ENCODE measurements around the gene GABRB3.
"Not testable (repeated sequence)": the region's sequence is repeated elsewhere in the genome, so short reads cannot be mapped to it uniquely, and the experiment has no call there.

Gene GABRB3

DNA sequence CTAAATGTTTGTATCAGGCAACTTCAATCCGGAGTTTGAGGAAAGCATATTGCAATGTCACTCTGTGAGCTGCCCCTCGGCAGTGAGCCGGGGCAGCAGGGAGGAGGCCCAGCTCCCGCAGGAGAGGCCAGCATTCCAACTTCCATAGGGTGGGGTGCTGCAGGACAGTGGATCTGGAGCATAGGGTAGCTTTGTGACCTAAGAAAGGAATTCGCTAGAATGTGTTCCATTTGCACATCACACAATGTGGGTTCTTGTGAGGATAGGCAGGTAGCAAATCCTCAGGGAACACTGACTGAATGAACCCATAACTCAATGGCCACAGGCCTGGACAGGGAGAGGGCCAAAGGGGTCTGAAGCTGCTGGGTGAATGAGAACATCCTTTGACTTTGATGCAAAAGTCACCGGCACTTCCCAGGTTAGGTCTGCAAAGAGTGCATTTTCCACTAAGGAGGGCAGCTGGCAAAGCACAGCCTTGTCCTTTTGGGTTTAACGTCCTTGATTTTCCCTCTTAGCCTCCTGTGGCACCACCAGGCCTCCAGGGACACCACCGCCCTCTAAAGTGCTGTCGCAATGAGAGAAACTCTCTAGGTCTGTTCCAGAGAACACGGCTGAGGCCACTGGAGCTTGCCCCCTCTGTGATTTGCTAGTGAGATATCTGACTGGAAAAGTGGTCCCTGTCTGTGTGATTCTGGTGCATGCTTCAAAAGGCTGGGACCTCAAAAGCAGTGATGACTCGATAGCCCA is 36.2 kb downstream of the GABRB3 start:
- no peak for DNase-seq (ENCODE audit: low read depth)

DNA sequence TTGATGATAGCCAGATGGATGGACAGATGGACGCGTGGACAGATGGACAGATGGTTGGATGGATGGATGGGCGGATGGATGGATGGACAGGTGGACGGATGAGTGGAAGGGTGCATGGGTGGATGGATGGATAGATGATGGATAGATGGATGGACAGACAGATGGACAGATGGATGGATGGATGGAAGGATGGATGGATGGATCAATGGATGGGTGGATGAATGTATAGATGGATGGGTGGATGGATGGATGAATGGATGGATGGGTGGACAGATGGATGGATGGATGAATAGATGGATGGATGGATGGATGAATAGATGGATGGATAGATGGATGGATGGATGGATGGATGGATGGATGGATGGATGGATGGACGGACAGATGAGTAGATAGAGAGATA is 40.9 kb downstream of the GABRB3 start:
- no peak for DNase-seq (ENCODE audit: low read depth)

DNA sequence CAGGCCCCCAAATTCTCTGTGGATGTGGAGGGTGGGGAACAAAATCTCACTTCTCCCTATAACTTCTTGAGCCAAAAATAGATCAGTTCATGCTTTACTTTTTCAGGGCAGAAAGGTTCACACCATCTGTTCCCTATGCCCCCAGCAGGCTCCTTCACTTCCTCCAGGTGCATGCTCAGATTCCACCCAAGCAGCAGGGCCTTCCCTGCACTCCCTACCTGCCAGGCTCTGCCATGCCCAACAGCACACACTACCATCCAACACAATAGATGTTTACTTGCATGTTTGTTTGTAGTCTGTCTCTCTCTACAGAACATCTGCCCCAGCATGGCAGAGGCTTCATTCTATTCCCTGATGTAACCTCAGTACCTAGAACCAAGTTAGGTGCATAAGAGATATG is 43.3 kb downstream of the GABRB3 start:
- DNase-seq (ENCODE audit: low read depth), result no peak

DNA sequence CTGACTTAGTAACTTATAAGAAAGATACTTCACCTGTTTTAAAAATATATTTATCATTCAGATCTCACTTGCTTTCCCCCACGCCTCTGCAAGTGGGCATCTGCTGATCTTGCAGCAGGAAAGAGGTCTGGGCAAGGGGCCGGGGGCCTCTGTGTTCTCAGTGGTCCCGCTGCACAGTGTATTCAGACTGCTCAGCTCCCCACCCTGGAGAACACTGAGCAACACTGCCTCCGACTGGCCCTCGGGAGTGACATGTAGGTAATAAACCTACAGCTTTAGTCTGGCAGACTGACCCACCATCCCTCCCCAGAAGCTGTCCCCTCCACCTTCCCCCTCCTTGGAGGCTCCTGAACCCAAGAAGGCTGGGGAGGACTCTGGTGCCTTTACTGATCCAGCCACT is 43.8 kb downstream of the GABRB3 start:
- DNase-seq (ENCODE audit: low read depth), result no peak

DNA sequence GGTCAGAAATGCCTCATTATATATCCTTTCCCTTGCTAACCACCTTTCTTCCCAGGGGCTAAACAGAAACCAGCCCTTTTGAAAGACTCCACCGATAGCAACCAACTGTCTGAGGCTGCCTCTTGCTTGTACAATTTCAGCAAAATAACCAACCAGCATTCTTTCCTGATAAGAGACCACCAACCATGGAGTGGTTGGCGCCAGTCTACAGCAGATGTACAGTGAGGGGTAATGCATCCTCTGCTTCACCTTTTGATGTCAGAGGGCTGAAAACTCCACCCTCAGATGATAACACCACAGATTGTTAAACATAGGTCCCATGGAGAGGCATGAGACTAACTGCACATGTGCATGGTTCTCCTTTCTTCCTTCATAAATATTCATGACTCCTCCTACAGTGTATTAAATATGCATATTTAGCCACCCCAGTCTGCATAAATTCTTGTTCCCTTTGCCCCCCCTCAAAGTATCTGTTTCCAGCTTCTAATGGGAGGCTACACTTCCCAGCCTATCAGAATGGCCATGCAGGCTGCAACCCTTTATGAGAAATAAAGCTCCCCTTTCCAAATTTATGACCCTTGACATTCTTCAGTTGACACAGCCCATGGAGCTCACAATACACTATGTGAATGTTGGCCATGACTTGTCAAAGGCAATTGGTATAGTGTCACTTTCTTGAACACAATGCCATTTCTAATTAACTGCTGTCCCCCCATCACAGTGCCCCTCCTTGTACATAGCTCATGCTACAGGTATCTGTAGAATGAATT is 48.3 kb downstream of the GABRB3 start:
- DNase-seq (ENCODE audit: low read depth), result no peak

DNA sequence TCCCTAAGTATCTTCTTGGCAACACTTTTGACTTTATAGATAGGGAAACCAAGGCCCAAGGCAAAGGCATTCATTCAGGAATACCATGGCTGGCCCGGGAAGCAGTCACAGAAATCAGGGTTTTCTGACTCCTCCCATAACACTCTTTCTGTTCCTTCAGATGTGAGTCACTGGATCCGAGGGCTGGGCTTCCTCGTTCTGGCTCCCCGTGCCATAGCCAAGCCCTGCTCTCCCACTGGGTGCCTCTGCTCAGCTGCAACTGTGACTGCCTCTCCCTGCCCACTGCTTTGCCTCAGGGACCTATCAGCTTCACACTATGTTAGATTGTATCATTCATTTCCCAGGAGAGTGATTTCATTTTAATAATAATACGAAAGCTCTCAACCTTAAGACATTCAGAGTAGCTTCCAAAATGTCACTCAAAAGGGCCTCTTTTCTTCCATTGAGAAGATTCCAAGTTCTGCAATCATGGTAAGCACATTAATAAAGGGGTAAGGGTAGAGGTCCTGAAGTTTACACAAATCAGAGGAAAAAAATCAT is 50.2 kb downstream of the GABRB3 start:
- DNase-seq (ENCODE audit: low read depth), result no peak

DNA sequence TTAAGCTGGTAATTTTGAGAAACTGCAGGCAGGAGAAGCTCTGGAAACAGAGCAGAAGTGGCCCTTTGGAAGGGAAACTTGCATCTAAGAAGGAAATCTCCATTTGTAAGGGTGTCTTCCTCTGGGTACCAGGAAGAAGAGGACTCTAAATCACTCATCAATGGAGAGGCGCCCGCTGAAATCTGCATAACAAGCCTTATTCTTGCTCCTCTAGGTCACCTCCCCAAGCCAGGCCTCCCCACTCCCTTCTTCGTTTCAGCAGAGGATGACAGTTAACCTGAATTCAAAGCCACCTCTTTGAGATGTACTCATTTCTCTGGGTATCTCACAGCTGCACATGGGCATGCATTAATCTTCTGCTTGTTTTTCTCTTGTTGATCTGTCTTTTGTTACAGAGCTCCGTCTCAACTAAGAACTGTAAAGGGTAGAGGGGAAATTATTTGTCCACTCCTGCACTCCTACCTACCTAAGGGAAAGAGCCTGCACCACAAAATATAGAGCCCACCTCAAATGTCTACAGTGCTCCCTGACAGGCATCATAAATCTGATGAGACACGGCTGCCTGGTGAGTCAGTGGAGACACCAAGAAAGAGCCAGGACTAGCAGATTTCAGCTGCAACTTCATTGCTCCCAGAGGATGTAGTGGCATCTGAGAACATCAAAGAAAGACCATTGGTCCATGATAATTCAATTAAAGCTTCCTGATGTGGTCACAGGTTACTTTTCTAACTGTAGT is 51.5 kb downstream of the GABRB3 start:
- DNase-seq (ENCODE audit: low read depth), result no peak

DNA sequence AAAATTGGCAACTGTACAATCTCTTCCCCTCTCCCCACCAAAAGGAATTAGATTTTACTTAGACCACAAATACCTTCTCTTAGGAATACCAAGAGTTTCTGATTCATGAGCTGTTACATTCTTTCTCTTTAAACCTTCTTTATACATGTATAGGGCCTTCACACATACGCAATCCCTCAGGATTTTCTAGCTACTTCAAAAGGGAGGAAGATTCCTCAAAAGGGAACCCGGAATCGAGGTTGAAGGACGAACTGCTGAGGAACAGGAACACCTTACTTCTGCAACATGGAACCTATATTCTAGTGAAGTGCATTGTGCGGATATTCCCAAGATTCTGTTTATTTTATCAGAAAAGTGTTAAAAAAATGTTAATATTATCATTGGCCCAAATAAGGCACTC is 52.3 kb downstream of the GABRB3 start:
- DNase-seq (ENCODE audit: low read depth), result no peak

DNA sequence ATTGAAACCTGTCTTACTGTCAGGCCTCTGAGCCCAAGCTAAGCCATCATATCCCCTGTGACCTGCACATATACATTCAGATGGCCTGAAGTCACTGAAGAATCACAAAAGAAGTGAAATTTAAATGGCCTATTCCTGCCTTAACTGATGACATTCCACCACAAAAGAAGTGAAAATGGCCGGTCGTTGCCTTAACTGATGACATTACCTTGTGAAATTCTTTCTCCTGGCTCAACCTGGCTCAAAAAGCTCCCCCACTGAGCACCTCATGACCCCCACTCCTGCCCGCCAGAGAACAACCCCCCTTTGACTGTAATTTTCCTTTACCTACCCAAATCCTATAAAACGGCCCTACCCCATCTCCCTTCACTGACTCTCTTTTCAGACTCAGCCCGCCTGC is 53.0 kb downstream of the GABRB3 start:
- DNase-seq (ENCODE audit: low read depth), result not testable (repeated sequence)

DNA sequence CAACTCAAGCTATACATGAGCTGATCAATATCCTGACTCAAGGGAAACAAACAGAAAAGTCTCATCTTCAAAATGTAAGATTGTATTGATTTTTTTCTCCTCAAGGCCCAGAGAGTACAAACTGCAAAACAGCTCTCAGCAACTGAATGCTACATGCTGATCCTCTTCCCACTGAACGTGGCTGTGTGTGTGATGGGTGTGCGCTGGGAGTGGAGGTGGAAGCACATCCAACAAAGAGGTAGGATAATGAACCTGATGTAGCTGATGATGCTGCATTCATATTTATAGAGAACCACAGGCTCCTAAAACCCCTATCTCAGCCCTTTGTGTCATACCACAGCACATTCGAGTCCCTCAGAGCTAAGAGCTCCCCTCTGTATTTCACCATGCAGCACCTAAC is 56.8 kb downstream of the GABRB3 start:
- DNase-seq (ENCODE audit: low read depth), result no peak

DNA sequence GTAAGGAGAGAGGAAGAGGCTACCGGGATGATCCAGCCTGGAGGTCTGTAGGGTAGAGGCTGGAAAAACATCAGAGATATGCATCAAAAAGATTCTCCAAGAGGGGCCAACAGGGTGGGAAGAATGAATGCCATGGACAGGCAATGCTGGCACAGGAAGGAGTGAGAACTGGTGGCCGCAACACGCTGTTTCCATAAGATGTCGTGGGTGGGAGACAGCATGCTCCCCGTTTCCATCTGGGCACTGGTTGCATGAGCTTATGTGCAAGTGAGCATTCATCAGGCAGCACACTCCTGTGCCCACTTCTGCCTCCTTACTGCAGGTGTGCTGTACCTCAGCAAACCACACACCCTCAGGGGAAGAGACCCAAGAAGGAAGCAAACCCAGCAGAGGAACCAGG is 59.4 kb downstream of the GABRB3 start:
- DNase-seq (ENCODE audit: low read depth), result no peak

DNA sequence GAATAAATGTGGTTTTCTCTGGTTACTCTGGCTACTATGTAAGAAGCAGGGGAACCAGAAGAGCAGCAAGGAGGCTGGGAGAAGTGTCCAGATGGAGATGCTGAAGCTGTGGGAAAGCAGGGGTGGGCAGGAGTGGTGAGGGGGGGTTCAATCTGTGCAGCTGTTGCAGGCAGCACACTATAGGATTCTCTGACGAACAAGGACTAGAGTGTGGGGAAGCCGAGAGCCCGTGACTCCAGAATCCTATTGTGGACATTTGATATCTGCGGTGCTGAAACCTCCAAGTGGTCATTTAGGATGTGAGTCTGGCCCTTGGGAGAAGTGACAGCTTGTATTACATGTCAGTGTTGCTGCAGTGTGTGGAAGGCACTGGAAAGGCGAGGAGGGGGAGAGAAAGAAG is 60.5 kb downstream of the GABRB3 start:
- no peak for DNase-seq (ENCODE audit: low read depth)

DNA sequence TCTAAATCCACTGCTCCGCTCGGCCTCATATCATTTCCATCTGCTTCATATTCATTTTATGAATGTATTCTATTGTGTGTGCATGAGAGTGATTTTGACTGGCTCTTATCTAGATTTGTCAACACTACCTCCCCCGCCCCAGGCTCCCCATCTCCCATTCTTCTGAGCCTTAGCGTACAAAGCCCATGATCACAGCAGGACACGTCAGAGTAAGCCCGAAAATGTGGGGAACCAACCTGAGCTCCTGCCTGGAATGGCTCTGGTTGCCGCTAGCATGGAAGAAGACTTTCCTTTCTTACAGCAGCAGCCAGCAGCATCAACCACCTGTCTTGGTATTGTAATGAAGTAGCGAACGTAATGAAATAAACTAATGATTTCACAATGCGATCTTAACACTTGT is 61.4 kb downstream of the GABRB3 start:
- no peak for DNase-seq (ENCODE audit: low read depth)

DNA sequence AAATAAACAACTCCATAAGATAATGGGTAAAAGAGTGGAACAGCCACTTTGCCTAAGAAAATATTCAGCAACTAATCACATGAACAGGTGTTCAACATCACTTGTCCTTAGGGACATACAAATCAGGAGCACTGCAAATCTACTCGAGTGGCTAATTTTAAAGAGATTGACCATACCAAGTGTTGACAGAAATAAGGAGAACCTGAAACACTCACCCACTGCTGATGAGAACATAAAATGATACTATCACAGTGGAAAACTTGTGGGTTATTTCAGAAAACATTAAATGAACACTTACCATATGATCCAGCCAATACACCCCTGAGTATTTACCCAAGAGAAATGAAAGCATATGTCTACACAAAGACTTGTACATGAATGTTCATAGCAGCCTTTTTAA is 70.5 kb downstream of the GABRB3 start:
- no peak for DNase-seq (ENCODE audit: low read depth)

DNA sequence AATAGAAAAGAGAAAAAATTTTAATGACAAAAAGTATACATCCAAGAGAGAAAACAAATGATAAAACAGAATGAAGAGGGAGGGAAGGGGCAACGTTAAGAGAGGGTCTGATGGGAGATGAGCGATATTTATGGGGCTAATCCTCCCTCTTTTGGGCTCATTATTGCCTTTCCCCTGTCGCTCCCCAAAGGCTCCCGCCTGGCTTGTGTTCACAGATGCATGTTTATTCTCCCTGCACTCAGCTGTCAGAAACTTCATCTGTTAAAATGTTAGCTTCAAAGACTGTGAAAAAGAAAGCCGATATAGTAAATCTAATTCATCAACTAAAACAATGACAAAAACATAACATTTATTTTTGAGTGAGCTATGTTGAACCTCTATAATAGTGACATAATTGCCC is 74.3 kb downstream of the GABRB3 start:
- no peak for DNase-seq (ENCODE audit: low read depth)

DNA sequence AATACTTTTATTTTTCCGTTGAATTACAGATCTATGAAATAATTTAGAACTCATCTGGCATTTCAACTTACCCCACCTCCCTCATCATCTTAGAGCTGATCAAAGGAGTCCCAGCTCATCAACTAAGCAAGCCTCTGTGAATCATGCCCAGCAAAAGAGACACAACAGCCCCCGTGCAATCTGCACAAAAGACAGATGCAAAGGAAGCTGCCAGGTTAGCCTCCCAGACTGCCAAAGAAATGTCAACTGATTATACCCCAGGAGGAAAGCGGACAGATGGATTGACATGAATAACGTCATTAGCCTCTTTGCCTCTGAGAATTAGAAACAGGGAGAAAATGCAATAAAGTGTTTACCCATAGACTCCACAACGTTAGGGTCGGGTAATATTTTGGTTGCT is 75.0 kb downstream of the GABRB3 start:
- no peak for DNase-seq (ENCODE audit: low read depth)

DNA sequence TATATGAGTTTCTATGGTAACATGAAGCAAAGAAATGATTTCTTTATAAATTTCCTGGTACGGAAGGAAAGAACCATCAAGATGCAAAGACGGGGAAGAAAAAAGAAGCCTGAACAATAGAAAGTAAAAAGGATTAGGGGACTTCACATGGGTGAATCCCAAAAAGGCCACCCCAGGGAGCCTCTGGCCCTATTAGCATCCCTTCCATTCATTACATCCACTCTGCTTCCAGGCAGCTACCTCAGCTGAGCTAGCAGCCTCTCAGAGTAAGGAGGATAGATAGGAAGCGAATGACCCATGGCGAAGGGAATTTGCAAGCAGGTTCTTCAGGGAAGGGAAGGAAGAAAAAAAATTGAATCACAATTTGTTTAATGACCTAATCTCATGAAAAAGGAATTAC is 81.6 kb downstream of the GABRB3 start:
- DNase-seq (ENCODE audit: low read depth), result no peak

DNA sequence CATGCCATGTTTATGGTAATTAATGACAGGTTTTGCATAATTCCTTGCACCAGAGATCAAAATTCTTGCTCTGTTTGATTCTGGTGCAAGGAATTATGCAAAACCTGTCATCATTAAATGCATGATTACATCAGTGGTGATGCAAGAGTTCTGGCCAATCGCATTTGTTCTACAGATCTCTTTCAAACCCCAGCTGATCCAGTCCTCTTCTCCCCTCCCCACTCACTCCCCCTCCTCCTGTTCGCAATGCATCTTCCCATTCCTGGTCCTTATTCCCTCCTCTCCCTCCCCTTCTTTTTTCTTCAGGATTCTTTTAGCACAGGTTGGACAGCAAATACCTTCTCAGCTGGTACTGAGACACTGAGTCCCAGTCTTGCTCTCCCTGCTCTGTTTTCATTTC is 82.1 kb downstream of the GABRB3 start:
- no peak for DNase-seq (ENCODE audit: low read depth)

DNA sequence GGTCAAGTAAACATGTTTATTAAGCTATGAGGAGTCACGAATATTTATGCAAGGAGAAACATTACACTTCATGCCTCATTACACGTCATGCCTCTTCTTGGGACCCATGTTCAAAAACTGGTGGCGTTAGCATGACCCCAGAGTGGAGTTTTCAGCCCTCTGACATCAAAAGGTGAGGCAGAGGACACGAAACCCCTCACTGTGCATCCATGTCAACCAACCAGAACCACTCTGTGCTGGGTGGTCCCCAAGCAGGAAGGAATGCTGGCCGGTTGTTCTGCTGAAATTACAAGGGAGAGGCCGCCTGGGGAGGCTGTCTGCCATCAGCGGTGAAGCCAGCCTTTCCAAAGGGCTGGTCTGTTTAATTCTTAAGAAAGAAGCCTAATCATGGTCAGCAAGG is 83.4 kb downstream of the GABRB3 start:
- no peak for DNase-seq (ENCODE audit: low read depth)

DNA sequence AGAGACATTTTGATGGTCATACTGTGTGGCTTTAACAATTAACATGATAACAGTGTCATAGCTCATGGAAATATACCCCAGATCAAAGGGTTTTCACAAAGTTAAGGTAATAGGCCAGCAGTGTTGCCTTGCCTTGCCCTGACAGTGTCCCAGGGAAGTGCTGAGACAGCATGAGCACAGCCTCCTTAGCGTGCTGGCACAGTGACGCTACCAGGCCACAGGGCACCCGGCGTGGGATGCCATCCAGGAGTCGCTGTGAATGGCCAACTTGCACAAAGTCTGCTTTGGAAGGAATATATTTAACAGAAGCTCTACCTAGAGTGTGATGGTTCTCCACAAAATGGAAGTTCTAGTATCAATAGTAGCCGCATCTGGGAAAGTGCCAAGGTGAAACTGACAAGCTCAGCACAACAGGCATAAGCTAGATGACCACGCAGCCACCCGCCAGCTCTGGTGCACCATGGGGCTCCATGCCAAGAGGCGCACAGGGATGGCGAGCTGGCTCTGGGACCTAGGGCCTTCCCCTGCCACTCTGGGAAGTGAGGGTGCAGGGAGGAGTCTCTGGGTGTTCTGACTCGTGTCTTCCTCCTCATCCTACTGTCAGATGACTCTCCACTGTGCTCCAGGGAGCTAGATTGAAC is 86.2 kb downstream of the GABRB3 start:
- DNase-seq (ENCODE audit: low read depth), result no peak

DNA sequence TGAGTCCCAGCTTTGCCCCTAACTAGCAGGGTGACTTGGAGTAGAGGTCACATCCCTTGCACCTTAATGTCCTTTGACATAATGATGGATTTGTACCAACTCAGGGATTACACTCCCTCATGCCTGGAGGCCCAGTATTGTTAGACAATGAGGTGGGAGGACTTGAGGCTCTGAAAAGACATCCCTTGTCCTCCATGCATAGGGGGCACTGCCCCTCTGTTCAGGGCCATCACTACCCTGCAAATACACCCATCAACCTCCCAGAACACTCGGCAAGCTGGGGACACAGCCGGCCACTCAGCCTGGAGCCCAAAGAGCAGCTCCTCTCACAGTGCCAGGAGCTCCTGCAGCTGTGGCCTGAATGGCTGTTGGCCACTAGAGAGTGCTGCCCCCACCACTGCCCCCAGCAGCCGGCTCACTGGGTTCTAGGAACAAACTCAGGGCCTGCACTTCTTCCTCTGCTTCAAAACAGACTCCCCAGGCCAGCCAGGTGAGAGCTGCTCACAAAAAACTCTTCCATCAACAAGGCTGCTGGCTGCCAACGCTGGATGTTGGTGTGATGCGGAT is 90.2 kb downstream of the GABRB3 start:
- DNase-seq (ENCODE audit: low read depth), result no peak

DNA sequence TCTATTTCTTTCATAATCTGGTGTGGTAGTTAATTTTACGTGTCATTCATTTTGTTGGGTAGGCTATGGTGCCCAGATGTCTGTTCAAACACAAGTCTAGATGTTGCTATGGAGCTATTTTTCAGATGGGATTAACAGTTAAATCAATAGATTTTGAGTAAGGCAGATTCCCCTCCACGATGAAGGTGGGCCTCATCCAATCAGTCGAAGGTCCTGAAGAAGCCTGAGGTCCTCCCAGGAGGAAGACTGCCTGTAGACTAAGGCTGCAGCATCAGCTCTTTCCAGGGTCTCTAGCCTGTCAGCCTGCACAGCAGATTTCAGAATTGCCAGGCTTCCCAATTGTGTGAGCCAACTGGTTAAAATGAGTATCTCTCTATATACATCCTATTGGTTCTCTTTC is 92.9 kb downstream of the GABRB3 start:
- no peak for DNase-seq (ENCODE audit: low read depth)
